Fibroblast of mammary gland (primary cell): ENCODE data around the gene IPO5.

ENCODE experiments used
- DNase-seq: peaks from one replicate; pipeline ENCODE4 v3.0.0-alpha.2; 2010; ENCODE audit warnings: low read depth
- H3K4me3 ChIP-seq: 2 replicates; pipeline ENCODE4 v1.5.1; 2011; ENCODE audit warnings: low read depth, mild to moderate bottlenecking, low read length, moderate library complexity; ENCODE audit not compliant: control insufficient read depth
- CTCF ChIP-seq: conservative IDR thresholded peaks from 2 replicates; pipeline ENCODE4 v1.5.1; 2011; ENCODE audit warnings: low read depth, low read length, inconsistent platforms; ENCODE audit not compliant: control insufficient read depth, insufficient read depth

Gene IPO5

GRCh38 chr13:97977982-97978381, 24.5 kb downstream of the IPO5 start:
- DNase-seq: no peak
- peak overlapping the region; percentile 90 for H3K4me3 ChIP-seq
- TF ChIP-seq CTCF: no peak

- TF ChIP-seq CTCF: no peak
- peak; percentile 27 for DNase-seq
- H3K4me3 ChIP-seq: peak overlapping the region; percentile 90
Measured at GRCh38 chr13:97978651-97979050, 25.2 kb downstream of the IPO5 start.

GRCh38 chr13:97979051-97979450, 25.6 kb downstream of the IPO5 start:
- peak; percentile 20 for DNase-seq
- peak overlapping the region; percentile 90 for H3K4me3 ChIP-seq
- TF ChIP-seq CTCF: no peak

- DNase-seq: no peak
- H3K4me3 ChIP-seq: no peak overlapping the region
- TF ChIP-seq CTCF: no peak
Measured at GRCh38 chr13:97979556-97979955, 26.1 kb downstream of the IPO5 start.

- no peak for DNase-seq
- no peak overlapping the region for H3K4me3 ChIP-seq
- TF ChIP-seq CTCF: no peak
Measured at GRCh38 chr13:97982286-97982685, 28.8 kb downstream of the IPO5 start.

- no peak overlapping the region for H3K4me3 ChIP-seq
Measured at GRCh38 chr13:97986835-97987234, 33.4 kb downstream of the IPO5 start.

More at GRCh38 chr13:97986835-97987234, 33.4 kb downstream of the IPO5 start:
- no peak for DNase-seq
- TF ChIP-seq CTCF: no peak
